Gastrocnemius medialis (tissue), 4 donors: ENCODE results near the gene PTPRN2. TPM values are rescaled to one million over a fixed set of nuclear protein-coding genes. Genes with fewer than 3 reads are reported as not detected.

ENCODE experiments used
- ATAC-seq, 2 donors: fragments of 150-250 bp; one replicate each; pipeline ENCODE4 v1.9.1; 2016
- DNase-seq, 2 donors: peaks; one replicate each; pipeline ENCODE4 v3.0.0-alpha.2; 2019
- H3K27ac ChIP-seq, 4 donors: fragments of 200-600 bp; sonication (generic); 1 replicate in 1 of 4; 2 replicates in 3 of 4; pipeline ENCODE4 v1.5.1; 2016 to 2018; ENCODE audit warnings: mild to moderate bottlenecking in 2 of 4, moderate library complexity in 1 of 4
- H3K27me3 ChIP-seq, 3 donors: fragments of 200-600 bp; sonication (generic) in 2 of 3; 1 replicate in 1 of 3; 2 replicates in 2 of 3; pipeline versions ENCODE4 v1.5.1 to v1.6.0; 2016 to 2019; ENCODE audit warnings: mild to moderate bottlenecking in 1 of 3, moderate library complexity in 1 of 3
- H3K36me3 ChIP-seq, 2 donors: fragments of 200-600 bp; sonication (generic) in 1 of 2; one replicate each; pipeline ENCODE4 v1.5.1; 2017 to 2018
- H3K4me1 ChIP-seq, 2 donors: fragments of 200-600 bp; sonication (generic) in 1 of 2; one replicate each; pipeline ENCODE4 v1.5.1; 2016 to 2017; ENCODE audit warnings: mild to moderate bottlenecking in 2 of 2
- H3K4me3 ChIP-seq, 4 donors: fragments of 200-600 bp; sonication (generic) in 3 of 4; 1 replicate in 1 of 4; 2 replicates in 3 of 4; pipeline ENCODE4 v1.5.1; 2016 to 2019; ENCODE audit warnings: mild to moderate bottlenecking in 2 of 4
- H3K9me3 ChIP-seq, 3 donors: fragments of 200-600 bp; sonication (generic) in 2 of 3; 1 replicate in 1 of 3; 2 replicates in 2 of 3; pipeline ENCODE4 v1.5.1; 2016 to 2019
- POLR2A ChIP-seq, 2 donors: fragments of 450-650 bp; IDR thresholded peaks; one replicate each; pipeline ENCODE4 v1.6.1; 2017; ENCODE audit warnings: antibody characterized with exemption in 2 of 2, mild to moderate bottlenecking in 2 of 2, moderate library complexity in 2 of 2
- in situ Hi-C, 4 donors: fragments of 200-750 bp; cut with MboI; loops; one replicate each; pipeline versions ENCODE4 v1.15.0 to v1.8.0; 2017; ENCODE audit warnings: low sequenced_read_pairs in 4 of 4
- intact Hi-C: fragments of 100-400 bp; cut with DNase I; formaldehyde crosslinking; loops from one replicate; pipeline ENCODE4 v1.15.1; 2023; ENCODE audit warnings: low total_unique reads
- total RNA-seq, 4 donors: library from RNA; depleted of rRNA; stranded (reverse); fragments of >200 nt; gene quantifications; one replicate each; pipeline versions ENCODE4 v1.1.0 to v1.2.3, GENCODE V29; 2016
- TF ChIP-seq, protein P1 (sequence below), 5 experiments: fragments of 450-650 bp in 3 of 5; fragments of 200-600 bp in 2 of 5; sonication (generic) in 2 of 5; IDR thresholded peaks in 4 of 5; conservative IDR thresholded peaks in 1 of 5; 1 replicate in 4 of 5; 2 replicates in 1 of 5; pipeline ENCODE4 v1.5.1; 2016 to 2019; ENCODE audit warnings: antibody characterized with exemption in 5 of 5, mild to moderate bottlenecking in 3 of 5, moderate library complexity in 3 of 5

The PTPRN2 gene
- total RNA-seq, 4 donors from 2014 or later, result 0.66 to 0.85 (median 0.81) TPM

GRCh38 chr7:157786375-157787274 is 801.0 kb downstream of the PTPRN2 start:
- no peak for TF ChIP-seq POLR2A (IDR thresholded peaks at IDR 0.05)
- TF ChIP-seq, protein P1, sequence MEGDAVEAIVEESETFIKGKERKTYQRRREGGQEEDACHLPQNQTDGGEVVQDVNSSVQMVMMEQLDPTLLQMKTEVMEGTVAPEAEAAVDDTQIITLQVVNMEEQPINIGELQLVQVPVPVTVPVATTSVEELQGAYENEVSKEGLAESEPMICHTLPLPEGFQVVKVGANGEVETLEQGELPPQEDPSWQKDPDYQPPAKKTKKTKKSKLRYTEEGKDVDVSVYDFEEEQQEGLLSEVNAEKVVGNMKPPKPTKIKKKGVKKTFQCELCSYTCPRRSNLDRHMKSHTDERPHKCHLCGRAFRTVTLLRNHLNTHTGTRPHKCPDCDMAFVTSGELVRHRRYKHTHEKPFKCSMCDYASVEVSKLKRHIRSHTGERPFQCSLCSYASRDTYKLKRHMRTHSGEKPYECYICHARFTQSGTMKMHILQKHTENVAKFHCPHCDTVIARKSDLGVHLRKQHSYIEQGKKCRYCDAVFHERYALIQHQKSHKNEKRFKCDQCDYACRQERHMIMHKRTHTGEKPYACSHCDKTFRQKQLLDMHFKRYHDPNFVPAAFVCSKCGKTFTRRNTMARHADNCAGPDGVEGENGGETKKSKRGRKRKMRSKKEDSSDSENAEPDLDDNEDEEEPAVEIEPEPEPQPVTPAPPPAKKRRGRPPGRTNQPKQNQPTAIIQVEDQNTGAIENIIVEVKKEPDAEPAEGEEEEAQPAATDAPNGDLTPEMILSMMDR (IDR thresholded peaks at IDR 0.05 in 4 of 5, conservative IDR thresholded peaks at IDR 0.05 in 1 of 5), result no peak
- H3K4me1 ChIP-seq, result no peaks in the 10 kb centered on the region
- H3K27me3 ChIP-seq, result no peaks in the 10 kb centered on the region
- in situ Hi-C loops (no loop called here), intact Hi-C loops (no loop called here)
- no peaks in the 10 kb centered on the region for H3K36me3 ChIP-seq
- DNase-seq, result no peak
- H3K9me3 ChIP-seq, result no peaks in the 10 kb centered on the region
- ATAC-seq, result no peak
- no peak overlapping the region for H3K4me3 ChIP-seq
- no peak overlapping the region for H3K27ac ChIP-seq

DNA sequence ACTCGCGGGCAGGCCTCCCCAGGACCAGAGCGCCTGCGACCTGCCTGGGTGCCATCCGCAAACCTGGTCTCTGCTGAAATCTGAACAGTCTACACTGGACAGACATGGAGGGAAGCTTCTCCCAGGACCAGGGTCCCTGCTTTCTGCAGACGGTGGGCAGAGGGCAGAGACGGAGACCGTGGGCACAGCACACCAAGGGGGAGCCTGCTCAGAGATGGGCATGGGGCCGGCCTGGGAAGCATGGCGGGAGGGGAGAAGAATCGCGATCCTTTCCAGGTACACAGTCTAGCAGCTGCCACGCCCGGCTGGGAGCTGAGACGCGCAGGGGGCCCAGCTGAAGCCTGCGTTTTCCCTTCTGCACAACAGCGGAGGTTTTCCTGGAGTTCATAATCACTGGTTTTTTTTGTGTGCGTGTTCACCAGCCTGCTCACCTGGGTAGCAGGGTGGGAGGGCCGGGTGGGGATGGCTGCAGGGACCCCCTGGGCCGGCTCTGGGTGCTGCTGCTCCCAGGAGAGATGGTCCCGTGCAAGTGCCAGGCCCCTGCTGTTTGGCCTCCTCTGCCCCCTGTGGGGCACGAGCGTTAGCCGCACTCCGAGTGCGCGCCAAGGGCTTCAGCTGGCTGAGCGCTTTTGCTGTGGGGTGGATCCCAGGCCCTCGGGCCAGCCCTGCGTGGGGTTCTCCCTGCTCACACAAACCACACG is 802.0 kb downstream of the PTPRN2 start:
- Histone ChIP-seq H3K36me3 (no peaks in the 10 kb centered on the region), H3K9me3 (no peaks in the 10 kb centered on the region), H3K4me1 (no peaks in the 10 kb centered on the region), H3K27ac (no peak overlapping the region), H3K27me3 (no peaks in the 10 kb centered on the region), H3K4me3 (no peak overlapping the region)
- intact Hi-C loops (no loop called here), in situ Hi-C loops (no loop called here)
- DNase-seq, result no peak
- TF ChIP-seq, protein P1 (IDR thresholded peaks at IDR 0.05 in 4 of 5, conservative IDR thresholded peaks at IDR 0.05 in 1 of 5), result no peak
- no peak for TF ChIP-seq POLR2A (IDR thresholded peaks at IDR 0.05)
- no peak for ATAC-seq

DNA sequence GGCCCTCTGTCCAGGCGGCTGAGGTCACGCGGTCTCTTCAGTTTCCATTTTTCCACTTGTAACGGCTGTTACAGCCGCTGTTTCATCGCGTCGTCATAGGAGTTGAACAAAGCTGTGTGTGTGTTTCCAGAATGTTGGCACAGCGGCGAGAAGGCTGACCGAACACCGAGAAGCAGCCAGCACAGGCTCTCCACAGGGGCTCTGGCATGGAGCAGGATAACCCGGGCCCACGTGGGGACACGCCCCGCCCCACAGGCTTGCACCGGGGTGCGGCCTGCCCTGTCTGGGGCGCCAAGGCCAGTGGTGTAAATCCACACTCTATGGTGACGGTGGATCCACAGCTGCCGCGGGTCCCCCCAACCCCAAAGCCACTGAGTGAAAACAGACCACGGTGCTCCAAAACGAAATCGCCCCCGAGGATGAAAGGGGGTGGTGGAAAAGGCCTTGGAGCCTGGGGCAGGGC is 802.6 kb downstream of the PTPRN2 start:
- DNase-seq (no peak), ATAC-seq (no peak)
- H3K9me3 ChIP-seq, result no peaks in the 10 kb centered on the region
- TF ChIP-seq POLR2A (IDR thresholded peaks at IDR 0.05), result no peak
- TF ChIP-seq, protein P1 (IDR thresholded peaks at IDR 0.05 in 4 of 5, conservative IDR thresholded peaks at IDR 0.05 in 1 of 5), result no peak
- no peak overlapping the region for H3K4me3 ChIP-seq
- in situ Hi-C loops (no loop called here), intact Hi-C loops (no loop called here)
- no peaks in the 10 kb centered on the region for H3K4me1 ChIP-seq
- H3K27ac ChIP-seq, result no peak overlapping the region
- H3K27me3 ChIP-seq, result no peaks in the 10 kb centered on the region
- H3K36me3 ChIP-seq, result no peaks in the 10 kb centered on the region

GRCh38 chr7:157784041-157784835 is 803.4 kb downstream of the PTPRN2 start:
- intact Hi-C loops, result no loop called here

More at GRCh38 chr7:157784041-157784835, 803.4 kb downstream of the PTPRN2 start:
- in situ Hi-C loops, result no loop called here
- no peak for DNase-seq
- Histone ChIP-seq H3K27ac (no peak overlapping the region), H3K9me3 (no peaks in the 10 kb centered on the region), H3K36me3 (no peaks in the 10 kb centered on the region), H3K4me3 (no peak overlapping the region), H3K4me1 (no peaks in the 10 kb centered on the region), H3K27me3 (no peaks in the 10 kb centered on the region)
- no peak for TF ChIP-seq POLR2A (IDR thresholded peaks at IDR 0.05)
- TF ChIP-seq, protein P1 (IDR thresholded peaks at IDR 0.05 in 4 of 5, conservative IDR thresholded peaks at IDR 0.05 in 1 of 5), result no peak
- no peak for ATAC-seq
